HG02678 (cell line): Measurements from ENCODE around the gene TCL1B.

Experiments used
- ATAC-seq: cut with Tn5 transposase; IDR thresholded peaks from one replicate; pipeline ENCODE4 v1.9.1; 2021; ENCODE audit warnings: mild to moderate bottlenecking, moderate library complexity; ENCODE audit not compliant: unreplicated experiment

The TCL1B gene

GRCh38 chr14:95700221-95700976, 14.2 kb downstream of the TCL1B start:
- ATAC-seq: no peak

GRCh38 chr14:95701846-95702221, 15.6 kb downstream of the TCL1B start:
- ATAC-seq: no peak

DNA sequence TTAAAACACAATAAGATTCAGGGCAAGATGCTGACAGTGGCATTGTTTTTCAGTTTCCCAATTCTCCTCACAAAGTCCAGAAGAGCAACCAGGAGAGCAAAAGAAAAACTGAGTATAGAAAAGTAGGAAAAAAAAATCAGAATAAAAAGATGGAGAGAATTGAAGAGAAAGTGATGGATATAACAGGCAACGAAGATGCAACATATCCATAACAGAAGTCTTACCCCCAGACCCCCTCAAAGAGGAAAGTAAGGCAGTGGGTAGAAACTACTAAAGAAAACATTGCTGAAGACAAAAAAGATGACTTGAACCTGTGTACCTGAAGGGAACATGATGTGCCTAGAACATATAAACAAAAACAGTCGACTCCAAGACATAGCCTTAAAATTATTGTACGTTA, 17.1 kb downstream of the TCL1B start:
- ATAC-seq: no peak

DNA sequence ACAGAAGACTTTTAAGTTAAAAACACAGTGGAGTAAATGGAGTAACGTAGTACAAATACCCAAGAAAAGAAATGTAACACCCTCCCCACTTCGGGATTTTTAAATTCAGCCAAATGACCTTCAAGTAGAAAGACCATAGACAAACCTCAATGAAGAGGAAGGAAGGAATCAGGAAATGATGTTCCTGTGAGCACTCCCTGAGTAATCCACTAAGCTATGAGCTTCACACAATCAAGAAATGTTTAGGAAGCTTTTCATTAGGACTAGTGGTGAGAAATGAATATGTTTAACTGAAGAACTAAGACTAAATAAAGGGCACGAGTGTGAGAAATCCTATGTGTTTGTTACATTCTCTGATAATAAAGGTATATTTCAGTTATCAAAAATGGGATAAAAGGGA, 17.6 kb downstream of the TCL1B start:
- ATAC-seq: no peak

GRCh38 chr14:95705518-95705917, 19.3 kb downstream of the TCL1B start:
- ATAC-seq: no peak

DNA sequence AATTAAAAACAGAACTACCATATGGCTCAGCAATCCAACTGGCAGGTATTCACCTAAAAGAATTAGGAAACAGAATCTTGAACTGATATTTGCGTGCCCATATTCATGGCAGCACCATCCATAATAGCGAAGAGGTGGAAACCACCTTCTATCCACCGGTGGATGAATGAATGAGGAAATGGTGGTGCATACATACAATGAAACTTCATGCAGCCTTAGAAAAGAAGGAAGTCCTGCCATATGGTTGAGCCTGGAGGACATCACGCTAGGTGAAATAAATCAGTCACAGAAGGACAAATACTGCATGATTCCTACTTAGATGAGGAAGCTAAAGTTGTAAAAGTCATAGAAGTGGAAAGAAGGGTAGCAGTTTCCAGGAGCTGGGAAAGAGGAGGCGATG, 21.1 kb downstream of the TCL1B start:
- ATAC-seq: no peak

- no peak for ATAC-seq
Observed at GRCh38 chr14:95710106-95710505, 23.9 kb downstream of the TCL1B start.

- ATAC-seq: no peak
Observed at GRCh38 chr14:95711476-95712176, 25.4 kb downstream of the TCL1B start.

DNA sequence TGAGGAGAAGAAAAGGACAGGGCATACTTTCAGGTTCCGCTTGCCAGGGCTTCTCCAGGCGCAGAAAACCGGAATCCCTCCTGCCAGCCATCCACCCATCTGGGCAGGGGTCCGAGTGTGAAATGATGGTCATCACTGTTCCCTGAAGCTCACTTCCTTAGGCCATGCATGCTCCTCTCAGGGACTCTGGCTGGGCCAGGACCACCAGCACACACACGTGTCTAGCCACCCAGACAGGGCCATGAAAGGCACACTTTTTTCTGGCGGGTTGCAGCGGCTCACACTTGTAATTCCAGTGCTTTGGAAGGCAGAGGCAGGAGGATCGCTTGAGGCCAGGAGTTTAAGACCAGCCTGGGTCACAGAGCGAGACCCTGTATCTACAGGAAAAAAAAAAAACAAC, 26.2 kb downstream of the TCL1B start:
- ATAC-seq: no peak

DNA sequence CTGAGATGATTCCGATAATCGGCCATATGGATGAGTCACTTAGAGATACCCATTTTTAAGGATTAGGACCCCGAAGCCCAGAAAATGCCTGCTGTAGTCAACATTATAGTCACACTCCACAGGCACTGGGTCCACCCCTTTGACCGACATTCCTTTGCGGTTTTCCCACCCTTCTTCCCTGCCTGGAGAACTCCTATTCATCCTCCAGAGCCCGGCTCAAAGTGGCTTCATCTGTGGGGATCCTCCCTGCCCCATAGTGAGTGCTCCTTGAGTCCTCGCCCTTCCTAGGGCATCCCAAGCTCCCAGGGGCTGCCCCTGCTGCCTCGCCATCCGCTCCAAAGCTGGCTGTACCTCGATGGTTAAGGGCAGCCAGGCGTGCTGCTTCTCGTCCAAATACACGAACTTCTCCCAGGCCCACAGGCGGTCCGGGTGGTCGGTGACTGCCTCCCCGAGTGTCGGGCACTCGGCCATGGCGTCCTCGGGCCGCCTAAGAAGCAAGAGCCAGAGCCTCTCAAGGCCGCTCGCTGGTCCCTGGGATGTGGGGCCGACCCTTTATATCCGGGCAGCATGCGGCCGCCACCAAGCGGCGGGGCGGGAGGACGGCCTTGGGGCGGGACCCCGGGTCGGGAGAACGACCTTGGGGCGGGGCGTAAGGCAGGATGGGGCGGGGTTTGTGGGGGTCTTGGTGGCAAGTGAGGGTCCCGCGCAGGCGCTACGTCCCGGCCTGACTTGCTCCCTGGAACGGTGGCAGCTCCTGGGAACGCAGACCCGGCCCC, 27.6 kb downstream of the TCL1B start, which contains the start of gene TCL1A:
TCL1A (minus strand) TSS at position 530 of the 776 bp plus-strand sequence; CDS start at position 471, 59 bp downstream.
- peak; percentile 82 for ATAC-seq

DNA sequence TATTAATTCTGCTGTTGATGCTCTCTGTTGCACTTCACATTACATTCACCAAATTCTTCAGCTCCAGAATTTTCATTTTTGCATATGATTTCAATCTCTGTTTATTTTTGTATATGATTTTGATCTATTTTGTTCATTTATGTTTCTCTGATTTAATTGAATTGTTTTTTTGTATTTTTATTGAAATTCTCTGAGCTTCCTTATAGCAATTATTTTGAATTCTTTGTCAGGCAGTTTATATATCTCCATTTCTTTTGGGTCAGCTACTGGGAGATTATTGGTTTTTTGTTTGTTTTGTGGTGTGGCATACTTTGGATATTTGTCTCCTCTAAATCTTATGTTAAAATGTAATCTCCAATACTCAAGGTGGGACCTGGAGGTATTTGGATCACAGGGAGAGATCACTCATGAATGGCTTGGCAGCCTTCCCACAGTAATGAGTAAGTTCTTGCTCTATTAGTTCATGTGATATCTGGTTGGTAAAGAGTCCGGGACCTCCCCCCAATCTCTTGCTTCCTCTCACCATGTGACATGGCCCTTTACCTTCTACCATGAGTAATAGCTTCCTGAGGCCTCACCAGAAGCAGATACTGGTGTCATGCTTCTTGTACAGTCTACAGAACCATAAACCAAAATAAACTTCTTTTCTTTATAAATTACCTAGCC, 36.4 kb downstream of the TCL1B start:
- no peak for ATAC-seq

- peak; percentile 87 for ATAC-seq
Observed at GRCh38 chr14:95725685-95726336, 39.6 kb downstream of the TCL1B start.

- ATAC-seq: no peak
Observed at GRCh38 chr14:95727056-95727700, 41.0 kb downstream of the TCL1B start.

GRCh38 chr14:95729402-95730028, 43.3 kb downstream of the TCL1B start:
- peak; percentile 41 for ATAC-seq

DNA sequence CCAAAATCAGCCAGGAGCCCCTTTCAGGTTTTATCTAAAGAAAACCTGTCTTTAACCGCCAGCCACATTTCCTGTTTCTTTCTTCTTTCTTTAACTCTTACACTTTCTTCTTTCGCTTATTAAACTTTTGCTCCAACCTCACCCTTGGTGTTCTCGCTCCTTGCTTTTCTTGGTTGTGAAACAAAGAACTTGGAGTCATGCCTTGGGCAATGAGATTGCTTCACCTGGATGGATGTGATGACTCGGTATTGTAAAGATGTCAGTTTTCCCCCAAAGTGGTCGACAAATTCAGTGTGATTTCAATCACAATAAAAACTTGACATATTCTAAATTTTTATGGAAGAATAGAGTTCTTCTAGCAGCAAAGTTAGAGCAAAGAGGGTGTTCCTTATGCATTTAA, 43.9 kb downstream of the TCL1B start:
- ATAC-seq: no peak

- no peak for ATAC-seq
Observed at GRCh38 chr14:95733212-95733611, 47.0 kb downstream of the TCL1B start.

- ATAC-seq: no peak
Observed at GRCh38 chr14:95739356-95739755, 53.1 kb downstream of the TCL1B start.

DNA sequence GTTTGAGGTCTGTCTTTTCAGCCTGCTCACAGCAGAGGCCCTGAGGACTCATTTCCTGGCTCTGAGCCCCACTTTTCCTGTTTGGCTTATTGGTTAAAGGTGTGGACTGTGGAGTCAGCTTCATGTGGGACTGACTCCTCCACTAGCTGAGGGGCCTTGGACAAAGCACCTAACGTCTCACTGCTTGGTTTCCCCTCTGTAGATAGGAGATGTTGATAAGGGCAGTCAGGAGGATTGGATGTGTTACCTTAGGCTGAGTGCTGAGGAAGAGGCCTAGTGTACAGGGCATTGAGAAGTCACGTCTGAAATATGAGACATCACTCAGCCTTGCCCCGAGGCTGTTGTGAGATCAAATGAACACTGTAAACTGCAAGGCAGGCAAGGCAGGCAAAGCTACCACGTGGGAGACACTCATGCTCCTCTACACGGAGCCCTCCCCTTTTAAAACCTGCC, 54.8 kb downstream of the TCL1B start:
- ATAC-seq: no peak

DNA sequence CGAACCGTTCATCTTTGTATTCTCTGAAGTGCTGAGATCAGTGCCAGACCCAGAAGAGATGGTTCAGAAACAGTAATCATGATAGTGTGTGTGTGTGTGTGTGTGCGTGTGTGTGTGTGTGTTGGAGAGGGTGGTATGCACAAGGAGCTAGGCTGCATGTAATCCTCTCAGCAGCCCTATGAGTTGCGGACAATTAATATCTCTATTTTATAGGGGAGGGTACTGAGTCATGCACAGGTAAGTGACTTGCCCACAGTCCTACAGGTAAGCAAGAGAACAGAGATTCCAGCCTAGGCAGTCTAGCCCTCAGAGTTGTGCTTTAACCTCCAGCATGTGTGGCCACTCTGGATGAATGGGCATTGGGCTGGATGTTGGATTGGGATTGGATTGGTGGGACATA, 55.6 kb downstream of the TCL1B start:
- ATAC-seq: no peak
